GM23248 (cell line): Measurements from ENCODE around the gene PLA2G2F. TPM values are rescaled to one million over a fixed set of nuclear protein-coding genes. Genes with fewer than 3 reads are reported as not detected.

Experiments
- DNase-seq: peaks from one replicate; pipeline ENCODE4 v3.0.0-alpha.2; 2015
- H2AFZ ChIP-seq: fragments of 200-600 bp; sonication (generic); 2 replicates; pipeline ENCODE4 v1.6.1; 2016; ENCODE audit warnings: antibody characterized with exemption
- H3F3A ChIP-seq: fragments of 200-600 bp; sonication (generic); 2 replicates; pipeline ENCODE4 v1.6.1; 2016; ENCODE audit warnings: mild to moderate bottlenecking, antibody characterized with exemption, mixed run types; ENCODE audit not compliant: insufficient read depth
- H3K27ac ChIP-seq: fragments of 200-600 bp; sonication (generic); 2 replicates; pipeline ENCODE4 v1.5.1; 2016; ENCODE audit warnings: mild to moderate bottlenecking
- H3K27me3 ChIP-seq: fragments of 200-600 bp; sonication (generic); replicated peaks from 2 replicates; pipeline ENCODE4 v1.6.1; 2016; ENCODE audit warnings: mild to moderate bottlenecking; ENCODE audit not compliant: insufficient read depth
- H3K36me3 ChIP-seq: fragments of 200-600 bp; sonication (generic); 2 replicates; pipeline ENCODE4 v1.6.1; 2016; ENCODE audit warnings: low read depth, mild to moderate bottlenecking
- H3K4me1 ChIP-seq: fragments of 200-600 bp; sonication (generic); 2 replicates; pipeline ENCODE4 v1.6.1; 2016; ENCODE audit warnings: mild to moderate bottlenecking; ENCODE audit not compliant: insufficient read depth
- H3K4me2 ChIP-seq: fragments of 200-600 bp; sonication (generic); one replicate; pipeline ENCODE4 v1.6.1; 2016; ENCODE audit warnings: mild to moderate bottlenecking; ENCODE audit not compliant: unreplicated experiment
- H3K4me3 ChIP-seq: fragments of 200-600 bp; sonication (generic); 2 replicates; pipeline ENCODE4 v1.5.1; 2016; ENCODE audit warnings: mild to moderate bottlenecking
- H3K79me2 ChIP-seq: fragments of 200-600 bp; sonication (generic); 2 replicates; pipeline ENCODE4 v1.6.1; 2016; ENCODE audit warnings: mild to moderate bottlenecking; ENCODE audit not compliant: insufficient read depth
- H3K9ac ChIP-seq: fragments of 200-600 bp; sonication (generic); 2 replicates; pipeline ENCODE4 v1.6.1; 2016; ENCODE audit warnings: mild to moderate bottlenecking
- H3K9me2 ChIP-seq: fragments of 200-600 bp; sonication (generic); 2 replicates; pipeline ENCODE4 v1.6.1; 2016; ENCODE audit warnings: mixed run types, mild to moderate bottlenecking, moderate library complexity; ENCODE audit not compliant: insufficient read depth
- H3K9me3 ChIP-seq: fragments of 200-600 bp; sonication (generic); one replicate; pipeline ENCODE4 v1.6.1; 2017; ENCODE audit warnings: low read depth
- H4K20me1 ChIP-seq: fragments of 200-600 bp; sonication (generic); 2 replicates; pipeline ENCODE4 v1.6.0; 2016; ENCODE audit not compliant: insufficient read depth
- EZH2 ChIP-seq: fragments of 200-600 bp; sonication (generic); IDR thresholded peaks from 2 replicates; pipeline ENCODE4 v1.6.1; 2018; ENCODE audit warnings: antibody characterized with exemption, mild to moderate bottlenecking; ENCODE audit not compliant: insufficient read depth, poor library complexity, severe bottlenecking
- EZH2phosphoT487 ChIP-seq: fragments of 200-600 bp; sonication (generic); IDR thresholded peaks from 2 replicates; pipeline ENCODE4 v1.6.1; 2018; ENCODE audit warnings: antibody characterized with exemption, moderate library complexity, mild to moderate bottlenecking, low read depth; ENCODE audit not compliant: insufficient read depth
- WGBS, 2 experiments: methylation state at CpG; one replicate each; pipeline ENCODE4 v1.1.6; 2015 to 2017; ENCODE audit warnings: low lambda C conversion rate in 2 of 2, low coverage in 1 of 2; ENCODE audit errors: missing lambda C conversion rate in 2 of 2; 5-methylcytosine and 5-hydroxymethylcytosine counted together
- in situ Hi-C: fragments of 300-500 bp; cut with MboI; formaldehyde crosslinking; loops from 2 replicates; pipeline ENCODE4 v1.15.0; 2020
- polyA plus RNA-seq: library from polyadenylated mRNA; unstranded; fragments of >200 nt; fragmentation: Nextera tagmentation; extraction: Ambion mirVana; gene quantifications from 2 replicates; pipeline ENCODE4 v1.2.1, GENCODE V29; 2016
- total RNA-seq: library from RNA; depleted of rRNA; stranded (reverse); fragments of >200 nt; shearing (Covaris generic); gene quantifications from 2 replicates; pipeline ENCODE4 v1.2.3, GENCODE V29; 2014; rRNA removed

PLA2G2F gene
- total RNA-seq (not detected in 2 replicates), polyA plus RNA-seq (not detected in 2 replicates)

GRCh38 chr1:20138961-20139550 is at the start of gene PLA2G2F:
Gene PLA2G2F (plus strand): TSS chr1:20139323. CDS start chr1:20139428, 105 bp downstream.
- Histone ChIP-seq H3K4me2 (no peak within 1 kb of the TSS), H3K79me2 (no peaks in the 10 kb centered on the region)

GRCh38 chr1:20089328-20090077 is 49.6 kb upstream of the PLA2G2F start:
- no peaks in the 10 kb centered on the region for H3K9me2 ChIP-seq
- no peaks in the 10 kb centered on the region for H4K20me1 ChIP-seq
- DNase-seq = no peak
- H2AFZ ChIP-seq = no peak overlapping the region
- no peak overlapping the region for H3K9ac ChIP-seq
- TF ChIP-seq EZH2phosphoT487 (no peak), EZH2 (no peak)
- H3K79me2 ChIP-seq = no peaks in the 10 kb centered on the region
- H3K9me3 ChIP-seq = no peaks in the 10 kb centered on the region
- 83 to 88% methylated on average over 19 of the region's 19 CpGs for WGBS, 2 experiments
- H3K36me3 ChIP-seq = no peaks in the 10 kb centered on the region
- in situ Hi-C loops = no loop called here
- no peak overlapping the region for H3K4me2 ChIP-seq
- no peaks in the 10 kb centered on the region for H3K4me1 ChIP-seq
- H3K27ac ChIP-seq = no peak overlapping the region
- H3F3A ChIP-seq = no peaks in the 10 kb centered on the region
- 0 out of 2 replicates have a peak, but pooled peaks cover 5% of the 10 kb centered on the region for H3K27me3 ChIP-seq
- H3K4me3 ChIP-seq = no peak overlapping the region

More at GRCh38 chr1:20138961-20139550, at the start of gene PLA2G2F:
- Histone ChIP-seq H3K9me3 (no peaks in the 10 kb centered on the region), H4K20me1 (no peaks in the 10 kb centered on the region), H2AFZ (no peak within 1 kb of the TSS), H3F3A (no peaks in the 10 kb centered on the region), H3K9me2 (no peaks in the 10 kb centered on the region), H3K9ac (no peak within 1 kb of the TSS), H3K4me1 (no peaks in the 10 kb centered on the region), H3K27ac (no peak within 1 kb of the TSS), H3K4me3 (no peak within 1 kb of the TSS), H3K27me3 (no peaks in the 10 kb centered on the region; the same call in 1 of the 2 replicates), H3K36me3 (no peaks in the 10 kb centered on the region)
- TF ChIP-seq EZH2phosphoT487 (no peak), EZH2 (no peak)
- 86 to 87% methylated on average over 9 of the region's 9 CpGs for WGBS, 2 experiments
- no peak for DNase-seq
- in situ Hi-C loops = no loop called here

- Histone ChIP-seq H3K27me3 (0 out of 2 replicates have a peak, but pooled peaks cover 5% of the 10 kb centered on the region), H3K36me3 (no peaks in the 10 kb centered on the region), H3F3A (no peaks in the 10 kb centered on the region), H3K27ac (no peak overlapping the region), H3K9me3 (no peaks in the 10 kb centered on the region), H3K9me2 (no peaks in the 10 kb centered on the region), H4K20me1 (no peaks in the 10 kb centered on the region), H3K4me1 (no peaks in the 10 kb centered on the region), H2AFZ (no peak overlapping the region), H3K79me2 (no peaks in the 10 kb centered on the region), H3K9ac (no peak overlapping the region), H3K4me3 (no peak overlapping the region), H3K4me2 (no peak overlapping the region)
- TF ChIP-seq EZH2phosphoT487 (no peak), EZH2 (no peak)
- DNase-seq = no peak
- in situ Hi-C loops = no loop called here
- WGBS, 2 experiments = 89 to 97% methylated on average over 3 of the region's 3 CpGs
These were observed 49.0 kb upstream of the PLA2G2F start for GRCh38 chr1:20090119-20090518.

- in situ Hi-C loops = no loop called here
- Histone ChIP-seq H3K27me3 (0 out of 2 replicates have a peak, but pooled peaks cover 5% of the 10 kb centered on the region), H3K4me3 (no peak overlapping the region), H3F3A (no peaks in the 10 kb centered on the region), H2AFZ (no peak overlapping the region), H4K20me1 (no peaks in the 10 kb centered on the region), H3K27ac (no peak overlapping the region), H3K4me2 (no peak overlapping the region), H3K9ac (no peak overlapping the region), H3K9me2 (no peaks in the 10 kb centered on the region), H3K9me3 (no peaks in the 10 kb centered on the region), H3K4me1 (no peaks in the 10 kb centered on the region), H3K79me2 (no peaks in the 10 kb centered on the region), H3K36me3 (no peaks in the 10 kb centered on the region)
- no peak for DNase-seq
- no peak for TF ChIP-seq EZH2phosphoT487
- no peak for TF ChIP-seq EZH2
- WGBS, 2 experiments = 30 to 39% methylated on average over 6 of the region's 6 CpGs
These were observed 48.5 kb upstream of the PLA2G2F start for GRCh38 chr1:20090641-20091040.
